MM.1S (cell line): ENCODE data around the gene FAM187B.

ENCODE experiments used
- DNase-seq: peaks from one replicate; pipeline ENCODE4 v3.0.0-alpha.2; 2015
- H2AFZ ChIP-seq: fragments of 300-600 bp; sonication (generic); 2 replicates; pipeline ENCODE4 v1.6.0; 2016; ENCODE audit warnings: antibody characterized with exemption, low read length
- H3F3A ChIP-seq: fragments of 300-600 bp; sonication (generic); 2 replicates; pipeline ENCODE4 v1.6.1; 2016; ENCODE audit warnings: mild to moderate bottlenecking, antibody characterized with exemption, low read length, moderate library complexity, mixed read lengths; ENCODE audit not compliant: insufficient read depth
- H3K27ac ChIP-seq: fragments of 300-600 bp; sonication (generic); 2 replicates; pipeline ENCODE4 v1.5.1; 2016; ENCODE audit warnings: mild to moderate bottlenecking, low read length
- H3K27me3 ChIP-seq: fragments of 300-600 bp; sonication (generic); replicated peaks from 2 replicates; pipeline ENCODE4 v1.6.0; 2016; ENCODE audit warnings: low read length; ENCODE audit not compliant: insufficient read depth
- H3K36me3 ChIP-seq: fragments of 300-600 bp; sonication (generic); replicated peaks from 2 replicates; pipeline ENCODE4 v1.6.1; 2016; ENCODE audit warnings: mild to moderate bottlenecking, low read length, mixed read lengths; ENCODE audit not compliant: insufficient read depth
- H3K4me1 ChIP-seq: fragments of 300-600 bp; sonication (generic); 2 replicates; pipeline ENCODE4 v1.6.1; 2016; ENCODE audit warnings: low read length, mixed read lengths
- H3K4me2 ChIP-seq: fragments of 300-600 bp; sonication (generic); 2 replicates; pipeline ENCODE4 v1.6.0; 2016; ENCODE audit warnings: low read depth, low read length
- H3K4me3 ChIP-seq: fragments of 300-600 bp; sonication (generic); 2 replicates; pipeline ENCODE4 v1.5.1; 2016; ENCODE audit warnings: low read length, mixed read lengths
- H3K79me2 ChIP-seq: fragments of 300-600 bp; sonication (generic); 2 replicates; pipeline ENCODE4 v1.6.1; 2016; ENCODE audit warnings: mixed run types, low read length, mixed read lengths
- H3K9ac ChIP-seq: fragments of 300-600 bp; sonication (generic); 2 replicates; pipeline ENCODE4 v1.6.1; 2016; ENCODE audit warnings: low read length, mixed read lengths
- H3K9me2 ChIP-seq: fragments of 300-600 bp; sonication (generic); replicated peaks from 2 replicates; pipeline ENCODE4 v1.6.1; 2016; ENCODE audit warnings: mild to moderate bottlenecking, low read length, mixed read lengths; ENCODE audit not compliant: insufficient read depth
- H3K9me3 ChIP-seq: fragments of 300-600 bp; sonication (generic); replicated peaks from 2 replicates; pipeline ENCODE4 v1.6.1; 2016; ENCODE audit warnings: mild to moderate bottlenecking, low read length, mixed read lengths; ENCODE audit not compliant: insufficient read depth
- H4K20me1 ChIP-seq: fragments of 300-600 bp; sonication (generic); 2 replicates; pipeline ENCODE4 v1.6.1; 2016; ENCODE audit warnings: mild to moderate bottlenecking, low read length, moderate library complexity, mixed read lengths; ENCODE audit not compliant: insufficient read depth
- EZH2 ChIP-seq: fragments of 300-600 bp; sonication (generic); optimal IDR thresholded peaks from 2 replicates; pipeline ENCODE3; 2017; ENCODE audit warnings: low read depth, mild to moderate bottlenecking, antibody characterized with exemption, low read length, mixed read lengths
- EZH2phosphoT487 ChIP-seq: fragments of 300-600 bp; sonication (generic); IDR thresholded peaks from 2 replicates; pipeline ENCODE4 v1.6.1; 2018; ENCODE audit warnings: antibody characterized with exemption, low read length
- TF ChIP-seq, protein P1 (sequence below): fragments of 300-600 bp; sonication (generic); IDR thresholded peaks from 2 replicates; pipeline ENCODE4 v1.5.1; 2016; ENCODE audit warnings: antibody characterized with exemption, low read length, mixed read lengths

FAM187B gene

DNA sequence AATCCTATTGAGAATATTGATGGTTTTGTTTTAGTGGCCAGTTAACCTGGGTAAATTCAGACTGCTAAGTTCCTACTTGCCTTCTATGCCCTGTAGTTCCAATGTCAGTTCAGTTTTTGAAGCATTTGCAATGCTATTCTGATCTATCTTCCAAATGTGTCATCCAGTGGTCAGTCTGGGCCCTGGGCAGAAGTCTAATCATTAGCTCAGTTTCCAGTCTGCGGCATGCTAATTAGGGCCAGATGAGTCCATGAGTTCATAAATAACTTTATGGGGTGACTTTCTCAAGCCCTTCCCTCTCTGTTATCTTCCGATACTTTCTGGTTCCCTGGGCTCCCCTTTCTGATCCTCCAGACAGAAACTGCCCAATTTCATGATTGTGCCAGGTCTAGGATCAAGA is 32.7 kb downstream of the FAM187B start:
- no peak for DNase-seq
- H3K27ac ChIP-seq = no peak overlapping the region

DNA sequence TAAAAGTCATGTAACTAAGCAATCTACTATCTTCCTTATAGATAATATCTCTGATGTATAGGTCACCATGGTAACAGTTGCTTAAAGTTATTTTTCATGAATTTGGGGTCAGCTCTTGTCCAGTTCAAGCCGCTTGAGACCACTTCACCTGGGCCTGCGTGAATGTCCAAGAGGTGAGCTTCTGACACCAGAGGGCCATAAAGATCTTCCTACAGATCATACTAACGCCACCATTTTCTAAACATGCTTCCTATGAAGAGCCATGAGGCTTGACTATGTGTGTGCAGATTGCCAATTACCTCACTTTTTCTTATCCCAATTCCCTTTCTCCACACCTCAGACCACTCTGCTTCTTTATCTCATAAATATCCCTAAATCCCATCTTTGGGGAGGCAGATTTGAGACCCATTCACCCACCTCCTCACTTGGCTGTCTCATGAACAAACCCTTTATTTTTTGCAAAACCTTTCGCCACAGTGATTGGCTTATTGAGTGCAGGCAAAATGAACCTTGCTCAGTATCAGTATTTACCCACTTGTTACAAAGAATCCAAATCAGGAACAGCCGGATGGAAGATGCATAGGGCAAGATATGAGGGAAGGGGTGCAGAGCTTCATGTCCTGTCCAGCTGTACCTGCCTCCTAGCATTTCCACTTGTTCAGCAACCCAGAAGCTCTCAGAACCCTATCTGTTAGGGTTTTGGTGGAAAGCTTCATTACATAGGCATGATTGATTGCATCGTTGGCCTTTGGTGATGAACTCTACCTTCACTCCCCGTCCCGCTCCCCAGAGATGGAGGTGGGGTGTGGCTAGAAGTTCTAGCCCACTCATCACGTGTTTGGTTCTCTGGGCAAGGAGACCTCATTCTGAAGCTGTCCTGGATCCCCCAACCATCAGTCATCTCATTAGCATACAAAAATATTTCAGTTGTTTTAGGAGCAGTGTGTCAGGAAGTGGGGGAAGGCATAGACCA is 34.2 kb downstream of the FAM187B start:
- no peak overlapping the region for H3K4me3 ChIP-seq
- H3K27ac ChIP-seq = no peak overlapping the region
- H3K4me2 ChIP-seq = no peak overlapping the region
- no peaks in the 10 kb centered on the region for H4K20me1 ChIP-seq
- H3K4me1 ChIP-seq = no peaks in the 10 kb centered on the region
- H2AFZ ChIP-seq = no peak overlapping the region
- TF ChIP-seq, protein P1, sequence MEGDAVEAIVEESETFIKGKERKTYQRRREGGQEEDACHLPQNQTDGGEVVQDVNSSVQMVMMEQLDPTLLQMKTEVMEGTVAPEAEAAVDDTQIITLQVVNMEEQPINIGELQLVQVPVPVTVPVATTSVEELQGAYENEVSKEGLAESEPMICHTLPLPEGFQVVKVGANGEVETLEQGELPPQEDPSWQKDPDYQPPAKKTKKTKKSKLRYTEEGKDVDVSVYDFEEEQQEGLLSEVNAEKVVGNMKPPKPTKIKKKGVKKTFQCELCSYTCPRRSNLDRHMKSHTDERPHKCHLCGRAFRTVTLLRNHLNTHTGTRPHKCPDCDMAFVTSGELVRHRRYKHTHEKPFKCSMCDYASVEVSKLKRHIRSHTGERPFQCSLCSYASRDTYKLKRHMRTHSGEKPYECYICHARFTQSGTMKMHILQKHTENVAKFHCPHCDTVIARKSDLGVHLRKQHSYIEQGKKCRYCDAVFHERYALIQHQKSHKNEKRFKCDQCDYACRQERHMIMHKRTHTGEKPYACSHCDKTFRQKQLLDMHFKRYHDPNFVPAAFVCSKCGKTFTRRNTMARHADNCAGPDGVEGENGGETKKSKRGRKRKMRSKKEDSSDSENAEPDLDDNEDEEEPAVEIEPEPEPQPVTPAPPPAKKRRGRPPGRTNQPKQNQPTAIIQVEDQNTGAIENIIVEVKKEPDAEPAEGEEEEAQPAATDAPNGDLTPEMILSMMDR = peak; percentile 22
- TF ChIP-seq EZH2phosphoT487 = no peak
- no peaks in the 10 kb centered on the region for H3K9me2 ChIP-seq
- H3K79me2 ChIP-seq = no peaks in the 10 kb centered on the region
- no peak for DNase-seq
- H3K36me3 ChIP-seq = no peaks in the 10 kb centered on the region
- no peak overlapping the region for H3K9ac ChIP-seq
- no peaks in the 10 kb centered on the region for H3F3A ChIP-seq
- H3K27me3 ChIP-seq = no peaks in the 10 kb centered on the region
- no peaks in the 10 kb centered on the region for H3K9me3 ChIP-seq

More for the DNA sequence above, 32.7 kb downstream of the FAM187B start:
- Histone ChIP-seq H3F3A (no peaks in the 10 kb centered on the region), H4K20me1 (no peaks in the 10 kb centered on the region), H2AFZ (no peak overlapping the region), H3K9me2 (no peaks in the 10 kb centered on the region), H3K9me3 (no peaks in the 10 kb centered on the region), H3K79me2 (no peaks in the 10 kb centered on the region), H3K9ac (no peak overlapping the region), H3K27me3 (no peaks in the 10 kb centered on the region), H3K4me2 (no peak overlapping the region), H3K4me1 (no peaks in the 10 kb centered on the region), H3K36me3 (no peaks in the 10 kb centered on the region), H3K4me3 (no peak overlapping the region)
- TF ChIP-seq EZH2 (no peak), EZH2phosphoT487 (no peak)
- TF ChIP-seq, protein P1 = no peak

DNA sequence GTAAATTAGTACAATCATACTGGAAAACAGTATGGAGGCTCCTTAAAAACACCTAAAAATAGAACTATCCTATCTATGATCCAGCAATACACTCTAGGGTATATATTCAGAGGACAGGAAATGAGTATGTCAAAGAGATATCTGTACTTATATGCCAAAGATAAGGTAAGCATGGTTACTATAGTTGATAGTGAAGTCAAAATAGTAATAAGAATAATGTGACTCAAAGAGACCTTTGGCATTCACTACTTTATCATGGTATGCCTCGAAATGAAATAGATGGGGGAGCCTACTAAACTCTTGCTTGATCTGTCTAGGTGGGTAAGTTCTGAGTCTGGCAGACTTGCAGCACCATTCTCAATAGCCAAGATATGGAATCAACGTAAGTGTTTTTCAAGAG is 43.7 kb downstream of the FAM187B start:
- Histone ChIP-seq H3K36me3 (no peaks in the 10 kb centered on the region), H3K9me3 (no peaks in the 10 kb centered on the region), H3K27me3 (no peaks in the 10 kb centered on the region), H2AFZ (no peak overlapping the region), H4K20me1 (no peaks in the 10 kb centered on the region), H3K4me1 (no peaks in the 10 kb centered on the region), H3K9ac (no peak overlapping the region), H3K9me2 (no peaks in the 10 kb centered on the region), H3K4me3 (no peak overlapping the region), H3K79me2 (no peaks in the 10 kb centered on the region), H3K4me2 (no peak overlapping the region), H3F3A (no peaks in the 10 kb centered on the region), H3K27ac (no peak overlapping the region)
- TF ChIP-seq EZH2 (no peak), EZH2phosphoT487 (no peak)
- TF ChIP-seq, protein P1 = no peak
- no peak for DNase-seq
